ENCODE results near the gene MED13L. TPM values are rescaled to one million over a fixed set of nuclear protein-coding genes. Genes with fewer than 3 reads are reported as not detected.

The MED13L gene
- total RNA-seq, 1 donor from 2014 or later: 97.7 TPM

DNA sequence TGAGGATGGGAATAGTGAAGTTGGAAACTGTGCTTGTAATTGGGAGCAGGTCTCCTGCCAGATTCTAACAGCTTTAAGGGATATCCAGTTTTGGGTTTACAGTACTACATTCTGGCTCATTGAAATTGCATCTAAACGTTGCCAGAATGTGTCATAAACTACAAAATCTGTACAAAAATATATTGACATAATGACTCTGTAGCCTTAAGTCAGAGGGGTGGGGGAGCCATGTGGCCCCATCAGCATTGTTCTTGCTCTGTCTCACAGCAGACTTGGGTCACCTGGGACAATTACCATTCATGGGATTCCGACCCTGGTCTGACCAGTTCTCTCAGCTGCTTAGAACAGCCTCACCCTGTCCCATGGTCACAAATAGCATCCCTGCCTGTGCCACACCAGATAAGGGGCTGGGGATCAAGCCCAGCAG lies 43.3 kb upstream of the MED13L start:
- Mint-ChIP-seq H3K4me3 (no peak overlapping the region), H3K27ac (no peak overlapping the region), H3K36me3 (no peaks in the 10 kb centered on the region), H3K9me3 (peaks cover 4% of the 10 kb centered on the region), H3K4me1 (ENCODE audit: unreplicated experiment) (peaks cover 21% of the 10 kb centered on the region), H3K27me3 (peaks cover 18% of the 10 kb centered on the region)
- TF ChIP-seq, protein P1, sequence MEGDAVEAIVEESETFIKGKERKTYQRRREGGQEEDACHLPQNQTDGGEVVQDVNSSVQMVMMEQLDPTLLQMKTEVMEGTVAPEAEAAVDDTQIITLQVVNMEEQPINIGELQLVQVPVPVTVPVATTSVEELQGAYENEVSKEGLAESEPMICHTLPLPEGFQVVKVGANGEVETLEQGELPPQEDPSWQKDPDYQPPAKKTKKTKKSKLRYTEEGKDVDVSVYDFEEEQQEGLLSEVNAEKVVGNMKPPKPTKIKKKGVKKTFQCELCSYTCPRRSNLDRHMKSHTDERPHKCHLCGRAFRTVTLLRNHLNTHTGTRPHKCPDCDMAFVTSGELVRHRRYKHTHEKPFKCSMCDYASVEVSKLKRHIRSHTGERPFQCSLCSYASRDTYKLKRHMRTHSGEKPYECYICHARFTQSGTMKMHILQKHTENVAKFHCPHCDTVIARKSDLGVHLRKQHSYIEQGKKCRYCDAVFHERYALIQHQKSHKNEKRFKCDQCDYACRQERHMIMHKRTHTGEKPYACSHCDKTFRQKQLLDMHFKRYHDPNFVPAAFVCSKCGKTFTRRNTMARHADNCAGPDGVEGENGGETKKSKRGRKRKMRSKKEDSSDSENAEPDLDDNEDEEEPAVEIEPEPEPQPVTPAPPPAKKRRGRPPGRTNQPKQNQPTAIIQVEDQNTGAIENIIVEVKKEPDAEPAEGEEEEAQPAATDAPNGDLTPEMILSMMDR (conservative IDR thresholded peaks at IDR 0.05): no peak
- no peak for DNase-seq (ENCODE audit: extremely low spot score, unreplicated experiment)

DNA sequence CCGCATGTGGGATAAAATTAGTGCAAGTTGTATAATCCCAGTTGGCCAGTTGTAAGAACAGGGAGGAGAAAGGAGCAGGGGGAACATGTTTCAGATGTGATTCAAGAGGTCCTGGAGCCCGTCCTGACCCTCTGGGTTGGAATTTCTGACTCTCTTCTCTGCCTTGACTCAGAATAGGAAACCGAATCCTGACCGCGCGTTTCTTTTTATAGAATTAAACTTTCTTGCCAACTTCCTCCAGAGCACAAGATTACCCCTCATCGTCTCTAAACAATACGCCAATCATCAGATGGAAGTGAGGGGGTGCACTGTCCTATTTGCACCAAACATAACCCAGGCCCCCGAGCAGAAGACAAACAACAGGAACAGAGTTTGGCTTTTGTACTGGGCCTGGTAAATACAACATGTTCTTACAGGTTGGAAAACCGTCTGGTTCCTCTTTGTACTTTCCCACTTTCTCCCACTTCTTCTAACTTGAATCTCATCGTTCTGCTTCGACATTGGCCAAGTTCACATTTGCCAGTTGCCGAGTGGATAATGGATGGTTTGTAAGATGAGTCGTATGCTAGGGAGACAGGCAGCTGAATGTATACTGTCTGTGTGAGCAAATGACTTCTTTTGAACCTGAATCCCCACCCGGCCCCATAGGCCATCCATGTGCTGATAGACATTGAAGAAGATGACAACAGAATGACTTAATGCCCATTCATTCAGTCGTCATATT lies 42.6 kb upstream of the MED13L start:
- Mint-ChIP-seq H3K9me3 (peaks cover 4% of the 10 kb centered on the region), H3K4me3 (no peak overlapping the region), H3K27me3 (peaks cover 18% of the 10 kb centered on the region), H3K4me1 (ENCODE audit: unreplicated experiment) (peaks cover 21% of the 10 kb centered on the region), H3K27ac (peak overlapping the region; percentile 16), H3K36me3 (no peaks in the 10 kb centered on the region)
- TF ChIP-seq, protein P1 (conservative IDR thresholded peaks at IDR 0.05): no peak
- DNase-seq (ENCODE audit: extremely low spot score, unreplicated experiment): no peak

DNA sequence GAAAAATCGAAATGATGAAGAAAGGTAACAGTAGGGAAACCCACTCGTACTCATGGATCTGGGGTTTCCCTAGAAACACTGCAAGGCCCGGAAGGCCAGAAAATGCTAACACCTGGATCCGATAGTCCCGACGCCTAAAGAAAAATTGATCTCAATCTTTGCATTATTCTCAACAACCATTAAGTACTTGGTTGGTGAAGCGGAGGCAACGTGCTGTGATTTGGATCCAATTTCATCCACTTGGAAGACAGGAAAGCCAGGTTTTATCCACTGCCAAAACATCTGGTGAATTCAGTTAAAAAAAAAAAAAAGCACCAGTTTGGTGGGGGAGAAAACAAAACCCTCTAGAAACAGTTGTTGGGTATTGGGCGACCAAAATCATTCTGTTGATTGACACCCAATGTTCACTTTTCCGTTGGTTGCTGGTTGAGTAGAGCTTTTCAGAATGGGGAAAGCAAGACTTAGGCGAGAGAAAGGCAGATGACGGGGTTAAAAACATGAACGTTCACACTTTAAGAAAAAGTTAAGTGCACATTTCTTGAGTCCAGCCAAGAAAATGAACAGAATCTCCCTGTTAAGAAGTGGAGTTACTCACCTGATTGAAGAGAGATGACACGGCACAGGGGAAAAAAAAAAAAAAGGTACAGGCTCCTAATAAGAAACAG lies 41.9 kb upstream of the MED13L start:
- Mint-ChIP-seq H3K4me1 (ENCODE audit: unreplicated experiment) (peaks cover 21% of the 10 kb centered on the region), H3K27ac (peak overlapping the region; percentile 16)

DNA sequence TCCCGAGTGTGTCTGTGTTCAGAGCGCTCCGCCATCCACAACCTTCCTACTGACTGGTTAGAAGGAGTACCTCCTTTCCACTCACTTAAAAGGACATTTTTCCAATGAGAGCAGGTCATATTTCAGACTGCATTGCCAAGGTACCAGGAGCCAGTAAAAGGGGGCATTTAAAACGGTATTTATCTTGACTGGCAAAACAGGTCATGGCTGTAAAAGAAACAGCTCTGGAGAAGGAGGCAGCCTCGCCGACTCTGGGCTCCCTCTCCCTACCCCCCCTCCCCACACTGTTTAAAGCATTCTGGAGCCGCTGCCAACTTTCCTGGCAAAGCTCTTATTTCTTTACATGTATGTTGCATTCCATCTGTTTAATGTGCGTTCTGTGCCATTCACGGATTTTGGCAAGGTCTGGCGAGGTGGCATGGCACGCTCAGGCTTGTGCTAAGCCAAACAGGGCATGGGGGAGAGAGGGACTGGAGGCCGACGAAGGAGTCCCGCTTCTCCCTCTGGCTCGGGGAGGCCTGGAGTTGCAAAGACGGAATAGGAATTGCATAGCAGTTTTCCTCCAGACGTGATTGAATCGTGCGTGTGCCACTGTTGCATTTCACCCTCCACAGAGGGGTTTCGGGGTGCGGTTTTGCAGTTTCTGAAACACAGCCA lies 41.2 kb upstream of the MED13L start:
- DNase-seq (ENCODE audit: extremely low spot score, unreplicated experiment): no peak
- Mint-ChIP-seq H3K27ac (no peak overlapping the region), H3K36me3 (no peaks in the 10 kb centered on the region), H3K4me3 (no peak overlapping the region), H3K9me3 (peaks cover 3% of the 10 kb centered on the region), H3K4me1 (ENCODE audit: unreplicated experiment) (peaks cover 25% of the 10 kb centered on the region), H3K27me3 (peaks cover 21% of the 10 kb centered on the region)
- TF ChIP-seq, protein P1 (conservative IDR thresholded peaks at IDR 0.05): no peak

More for the DNA sequence above, 41.9 kb upstream of the MED13L start:
- Mint-ChIP-seq H3K9me3 (peaks cover 4% of the 10 kb centered on the region), H3K36me3 (no peaks in the 10 kb centered on the region), H3K4me3 (peak overlapping the region; percentile 4), H3K27me3 (peaks cover 19% of the 10 kb centered on the region)
- TF ChIP-seq, protein P1 (conservative IDR thresholded peaks at IDR 0.05): no peak
- DNase-seq (ENCODE audit: extremely low spot score, unreplicated experiment): no peak

DNA sequence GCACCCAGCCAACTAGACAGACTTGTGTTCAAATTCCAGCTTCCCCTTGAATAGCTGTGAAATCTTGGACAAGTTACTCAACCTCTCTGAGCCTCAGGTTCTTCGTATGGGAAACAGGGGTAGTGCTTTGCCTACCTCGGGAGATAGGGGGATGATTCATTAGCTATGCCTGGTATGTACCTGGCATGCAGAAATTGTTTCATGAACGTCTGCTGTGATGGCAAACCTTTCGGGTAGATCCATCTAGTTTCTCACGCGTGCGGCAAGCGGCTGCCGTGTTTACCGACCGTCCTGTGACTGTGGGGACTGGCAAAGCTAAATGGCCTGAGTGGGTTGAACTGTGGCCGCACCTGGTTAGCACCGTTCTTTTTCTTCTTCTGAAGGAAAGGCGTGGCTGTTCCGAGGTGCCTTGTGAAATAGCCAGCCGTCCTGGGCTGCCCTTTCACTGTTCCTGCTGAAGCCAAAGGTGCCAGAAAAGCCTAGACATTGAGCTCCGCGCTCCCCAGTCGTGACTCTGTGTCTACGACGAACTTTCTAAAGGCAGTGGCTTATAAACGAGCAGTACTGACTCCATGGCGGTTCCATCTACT lies 40.6 kb upstream of the MED13L start:
- TF ChIP-seq, protein P1 (conservative IDR thresholded peaks at IDR 0.05): no peak
- Mint-ChIP-seq H3K36me3 (no peaks in the 10 kb centered on the region), H3K9me3 (no peaks in the 10 kb centered on the region), H3K27me3 (peaks cover 25% of the 10 kb centered on the region), H3K4me1 (ENCODE audit: unreplicated experiment) (peaks cover 31% of the 10 kb centered on the region), H3K27ac (no peak overlapping the region), H3K4me3 (no peak overlapping the region)
- no peak for DNase-seq (ENCODE audit: extremely low spot score, unreplicated experiment)

All from type B pancreatic cell (in vitro differentiated cells).